Glomerular visceral epithelial cell (primary cell): Measurements from ENCODE around the gene DAB2IP.

ENCODE experiments used
- DNase-seq: peaks from one replicate; pipeline ENCODE4 v3.0.0-alpha.2; 2016; ENCODE audit errors: extremely low spot score

DAB2IP gene

DNA sequence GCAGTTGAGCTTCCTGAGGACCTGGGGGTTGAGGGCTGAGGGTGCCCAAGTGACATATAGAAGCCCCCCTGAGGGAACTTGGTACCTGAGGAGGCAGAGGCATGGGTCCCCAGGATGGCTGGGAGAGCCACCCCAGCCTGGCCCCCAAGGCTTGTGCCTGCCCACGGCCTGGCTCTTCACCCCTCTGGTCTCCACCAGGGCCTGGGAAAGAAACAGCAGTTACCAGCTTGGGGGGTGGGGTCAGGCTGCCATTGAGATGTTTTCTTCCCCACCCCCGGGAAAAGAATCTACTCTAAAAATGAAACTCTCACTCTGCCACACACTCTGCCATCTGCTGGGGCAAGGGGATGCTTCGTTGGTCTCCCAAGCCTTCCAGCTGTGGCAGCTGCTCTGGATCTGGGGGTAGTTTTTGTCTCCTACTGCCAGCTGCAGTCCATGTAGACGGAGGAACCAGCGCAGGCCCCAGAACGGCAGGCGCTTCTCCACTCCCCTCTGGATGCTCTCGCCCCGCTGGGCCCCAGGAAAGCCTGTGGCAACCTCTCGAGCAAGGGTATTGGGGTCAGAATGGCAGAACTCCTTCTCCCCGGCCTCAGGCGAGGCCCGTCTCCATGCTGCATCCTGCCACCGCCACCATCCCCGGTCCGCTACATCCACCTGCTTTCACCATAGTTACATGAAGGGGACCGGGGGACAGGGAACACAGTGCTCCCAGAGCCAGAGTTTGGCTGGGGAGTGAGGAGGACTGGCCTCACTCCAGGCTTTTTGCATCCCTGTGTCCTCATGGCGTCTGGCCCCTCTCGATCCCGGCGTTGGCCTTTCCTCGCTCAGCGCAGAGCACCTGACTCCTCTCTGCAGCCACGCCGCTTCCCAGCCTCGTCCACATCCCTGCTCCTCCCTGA is 123.5 kb downstream of the DAB2IP start:
- DNase-seq, result no peak

- no peak for DNase-seq
These were observed 124.7 kb downstream of the DAB2IP start for GRCh38 chr9:121776001-121776738.

DNA sequence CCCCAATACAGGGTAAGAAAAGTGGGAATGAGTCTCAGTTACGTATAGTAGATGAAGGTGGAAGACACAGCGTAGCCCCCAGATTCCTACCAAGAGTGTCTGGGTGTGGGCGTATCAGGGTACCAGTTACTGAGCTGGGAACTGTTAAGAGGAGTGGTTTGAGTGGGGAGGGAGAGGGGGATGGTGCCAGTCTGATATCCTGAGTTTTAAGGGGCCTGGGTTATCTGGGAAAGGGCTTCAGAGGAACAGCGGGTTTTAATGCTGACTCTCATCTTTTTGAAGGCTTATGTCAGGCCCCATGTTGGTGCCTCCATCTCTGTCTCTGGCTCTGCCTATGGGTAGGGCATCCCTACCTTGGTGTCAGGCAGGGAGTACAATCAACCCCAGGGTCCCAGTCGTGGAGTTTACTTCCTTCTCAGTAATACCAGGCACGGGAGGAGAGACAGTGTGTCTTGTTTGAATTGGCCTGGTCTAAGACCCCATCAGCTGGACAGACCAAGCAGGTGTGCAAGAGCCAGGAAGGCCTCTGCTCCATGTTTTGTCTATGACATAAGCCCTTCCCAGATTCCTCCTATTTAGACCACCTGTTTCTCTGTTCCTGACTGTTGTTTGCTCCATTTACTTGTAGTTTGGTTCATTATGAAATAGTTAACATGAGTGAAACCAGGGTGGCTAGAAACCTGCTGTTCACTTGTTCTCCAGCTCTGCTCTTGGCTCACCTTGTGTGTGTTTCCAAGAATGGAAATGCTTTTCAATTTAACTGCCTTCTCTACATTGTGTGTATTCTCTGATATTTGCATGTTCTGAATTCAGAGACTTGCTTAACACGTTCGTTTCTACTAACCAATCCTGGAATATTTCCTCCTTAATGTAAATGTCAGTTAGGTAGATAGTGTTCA is 125.6 kb downstream of the DAB2IP start:
- DNase-seq, result no peak

GRCh38 chr9:121778252-121779225 is 127.1 kb downstream of the DAB2IP start:
- DNase-seq, result no peak

DNA sequence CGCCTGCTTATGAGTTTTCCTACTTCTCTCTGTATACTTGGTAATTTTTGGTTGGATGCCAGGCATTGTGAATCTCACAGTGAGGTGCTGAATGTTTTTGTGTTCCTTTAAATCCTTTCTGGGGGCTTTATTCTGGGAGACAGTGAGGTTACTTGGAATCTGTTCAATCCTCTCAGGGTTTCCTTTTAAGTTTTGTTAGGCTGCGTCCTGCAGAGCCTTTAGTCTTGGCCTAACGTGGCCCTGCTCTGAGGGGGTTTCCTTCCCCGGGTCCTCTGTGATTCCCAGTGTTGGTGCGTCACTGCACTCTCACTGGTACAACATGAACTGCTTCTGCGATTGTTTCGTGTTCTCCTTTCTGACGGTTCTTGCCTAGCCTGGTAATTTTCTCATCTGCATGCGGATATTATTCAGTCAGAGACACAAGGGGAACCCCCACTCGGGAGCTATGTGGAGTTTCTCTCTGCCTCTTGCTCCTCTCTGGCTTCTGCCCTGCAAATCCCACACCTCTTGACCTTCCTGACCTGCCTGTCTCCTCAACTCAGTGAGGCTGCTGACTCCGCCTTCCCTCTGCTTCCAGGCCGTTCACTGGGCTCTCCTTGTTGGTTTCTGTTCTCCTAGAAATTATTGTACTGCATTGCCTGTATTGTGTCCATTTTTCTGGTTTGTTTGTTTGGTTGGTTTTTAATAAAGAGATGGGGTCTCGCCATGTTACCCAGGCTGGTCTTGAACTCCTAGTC is 128.1 kb downstream of the DAB2IP start:
- DNase-seq, result no peak

DNA sequence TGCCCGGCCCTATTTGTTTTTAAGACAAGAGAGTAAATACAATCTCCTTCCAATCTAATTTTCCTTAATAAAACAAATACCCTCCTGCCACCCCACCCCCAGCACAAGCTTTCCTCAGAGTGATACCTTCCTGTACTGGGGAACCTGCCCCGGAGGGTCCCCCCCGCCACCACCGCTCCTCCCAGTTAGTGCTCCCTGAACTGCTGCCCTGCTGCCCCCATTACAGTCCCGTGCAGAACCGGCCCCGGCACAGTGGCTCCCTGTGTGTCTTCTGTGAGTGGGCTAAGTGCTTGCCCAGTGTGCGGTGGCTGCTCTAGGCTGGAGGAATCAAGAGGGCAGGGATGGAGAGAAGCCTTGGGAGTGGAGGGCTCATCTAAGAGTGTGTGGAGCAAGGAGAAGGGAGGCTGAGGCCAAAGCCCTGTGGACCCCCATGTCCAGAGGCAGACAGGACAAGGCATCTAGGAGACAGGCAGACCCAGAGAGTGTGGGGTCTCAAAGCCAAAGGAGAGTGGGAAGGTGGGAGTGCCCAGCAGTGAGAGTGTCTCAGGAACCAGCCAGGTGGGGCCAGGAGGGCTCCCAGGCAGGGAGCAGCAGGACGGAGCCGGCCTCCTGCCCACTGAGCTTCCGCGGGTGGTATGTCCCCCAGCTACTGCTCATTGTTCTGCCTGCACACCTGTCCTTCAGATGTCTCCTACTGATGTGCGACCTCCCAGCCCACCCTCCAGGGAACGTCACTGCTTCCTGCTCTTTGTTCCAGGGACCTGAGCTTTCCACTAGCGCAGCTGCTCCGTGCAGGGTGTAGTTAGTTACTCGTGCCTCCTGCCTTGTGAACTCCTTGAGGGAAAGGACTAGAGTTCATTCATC is 129.0 kb downstream of the DAB2IP start:
- DNase-seq, result no peak

DNA sequence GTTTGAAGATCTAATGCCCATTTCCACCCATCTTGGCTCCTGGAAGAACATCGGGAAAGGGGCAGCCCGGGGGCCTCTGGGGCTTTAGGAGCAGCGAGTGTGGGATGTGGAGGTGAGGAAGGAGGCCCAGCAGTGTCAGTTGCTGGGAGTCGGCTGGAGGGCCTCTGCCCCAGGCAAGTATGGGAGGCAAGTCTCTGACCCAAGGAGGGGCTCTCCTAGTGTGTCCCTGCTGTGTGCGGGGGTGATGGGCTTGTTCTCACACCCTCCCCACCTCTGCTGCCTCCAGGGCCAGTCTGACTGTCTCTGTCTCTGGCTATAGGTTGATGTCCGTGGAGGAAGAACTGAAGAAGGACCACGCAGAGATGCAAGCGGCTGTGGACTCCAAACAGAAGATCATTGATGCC is 129.7 kb downstream of the DAB2IP start:
- no peak for DNase-seq

DNA sequence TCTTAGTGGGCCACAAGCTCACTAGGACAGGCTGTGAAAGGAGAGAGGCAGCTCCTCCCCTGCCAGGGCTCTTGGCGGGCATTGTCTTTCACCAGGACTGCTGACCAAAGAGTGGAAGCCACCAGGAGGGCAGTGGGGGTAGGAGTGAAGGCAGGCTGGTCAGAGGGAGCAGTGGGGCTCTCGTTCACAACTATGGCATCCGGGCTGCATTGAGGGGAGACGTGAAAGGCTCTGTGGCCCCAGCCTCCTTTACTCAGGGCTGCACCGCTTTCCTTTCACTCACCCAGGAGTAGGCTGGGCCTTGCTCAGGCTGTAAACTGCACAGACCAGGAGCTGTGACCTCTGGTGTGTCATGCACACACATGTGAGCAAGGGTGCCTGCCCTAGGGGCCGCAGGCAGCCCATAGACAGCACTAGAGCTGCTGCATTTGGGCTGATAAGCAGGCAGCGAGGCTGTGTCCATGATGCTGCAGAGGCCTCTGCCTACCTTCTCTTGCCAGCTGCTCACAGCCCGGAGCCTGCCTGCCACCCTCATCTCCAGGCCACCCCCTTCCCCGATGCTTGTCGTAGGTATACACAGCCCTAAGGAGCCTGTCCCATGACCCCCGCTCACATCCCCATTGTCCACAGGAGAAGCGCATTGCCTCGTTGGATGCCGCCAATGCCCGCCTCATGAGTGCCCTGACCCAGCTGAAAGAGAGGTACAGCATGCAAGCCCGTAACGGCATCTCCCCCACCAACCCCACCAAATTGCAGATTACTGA is 130.4 kb downstream of the DAB2IP start:
- no peak for DNase-seq

GRCh38 chr9:121782514-121783110 is 131.2 kb downstream of the DAB2IP start:
- DNase-seq, result no peak

GRCh38 chr9:121783111-121783510 is 131.7 kb downstream of the DAB2IP start:
- no peak for DNase-seq

- no peak for DNase-seq
These were observed 132.4 kb downstream of the DAB2IP start for GRCh38 chr9:121783521-121784507.

- DNase-seq, result no peak
These were observed 133.4 kb downstream of the DAB2IP start for GRCh38 chr9:121784731-121785411.

DNA sequence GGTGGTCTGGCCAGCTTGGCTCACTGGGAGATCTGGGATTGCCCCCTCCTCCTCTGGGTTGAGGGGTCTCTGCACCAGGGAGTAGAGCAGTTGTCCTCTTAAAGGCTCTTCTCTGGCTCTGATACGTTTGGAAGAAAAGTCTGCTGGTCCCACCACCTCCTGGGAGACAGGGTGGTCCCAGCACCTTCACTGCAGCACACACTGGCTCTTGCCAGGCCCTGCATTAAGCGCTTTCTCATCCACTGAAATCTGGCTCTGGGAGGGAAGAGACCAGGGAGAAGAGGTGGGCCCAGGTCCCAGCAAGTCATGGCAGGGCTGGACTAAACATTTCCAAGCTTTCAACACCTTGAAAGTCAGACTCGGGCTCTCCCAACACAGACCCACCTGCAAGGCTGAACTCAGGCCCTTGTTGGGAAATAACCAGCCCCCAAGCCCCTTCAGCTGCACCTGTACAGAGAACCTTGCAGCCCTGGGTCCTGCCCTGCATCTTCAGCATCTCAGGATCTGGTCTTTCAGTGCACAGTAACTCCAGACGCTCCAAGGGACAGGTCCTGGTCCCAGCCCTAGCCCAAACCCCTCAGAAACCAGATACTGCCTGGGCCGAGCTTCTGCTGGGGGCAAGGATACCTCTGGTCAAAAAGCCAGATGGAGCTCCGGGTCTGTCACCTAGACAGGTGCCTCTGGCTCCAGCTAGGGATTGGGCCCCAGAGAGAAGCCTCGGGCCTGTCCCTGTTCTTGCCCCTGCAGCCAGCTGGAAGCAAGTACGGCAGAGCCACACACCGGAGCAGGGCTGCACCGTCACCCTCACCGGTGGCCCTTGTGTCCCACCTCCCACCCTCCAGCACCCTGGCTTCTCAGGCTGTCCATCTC is 134.5 kb downstream of the DAB2IP start:
- DNase-seq, result no peak

DNA sequence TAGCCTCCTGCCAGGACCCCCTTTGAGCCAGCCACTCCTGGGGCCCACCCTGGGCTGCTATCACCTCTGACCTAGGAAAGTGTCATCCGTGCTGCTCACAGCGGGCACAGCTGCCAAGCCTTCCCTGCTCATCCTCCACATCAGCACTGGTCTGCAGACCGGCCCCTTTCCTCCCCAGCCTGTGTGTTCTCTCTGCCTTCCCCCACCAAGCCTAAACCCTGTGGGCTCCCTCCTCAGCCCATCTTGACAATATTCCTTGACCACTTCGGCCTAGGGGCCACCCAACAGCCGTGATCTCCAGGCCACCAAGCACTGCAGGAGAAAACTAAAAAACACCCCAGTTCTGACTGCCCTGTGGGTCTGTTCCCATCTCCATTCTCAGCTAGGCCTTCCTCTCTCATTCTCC is 135.1 kb downstream of the DAB2IP start:
- DNase-seq, result no peak

- DNase-seq, result no peak
These were observed 135.6 kb downstream of the DAB2IP start for GRCh38 chr9:121786998-121787422.
